ENCODE data around the gene OSBPL3. TPM values are rescaled to one million over a fixed set of nuclear protein-coding genes. Genes with fewer than 3 reads are reported as not detected.

The OSBPL3 gene
- total and polyA plus RNA-seq, 2 donors (not counting 1 experiment from before 2014, with no cell fraction given), result 13.5 to 67.6 TPM

GRCh38 chr7:24816868-24817267 is 163.1 kb downstream of the OSBPL3 start:
- no peak for TF ChIP-seq EZH2 (IDR thresholded peaks at IDR 0.05; ENCODE audit: borderline replicate concordance, insufficient read depth, low read depth, low read length, poor library complexity, severe bottlenecking)
- TF ChIP-seq CTCF (IDR thresholded peaks at IDR 0.05), result no peak
- Mint-ChIP-seq H3K4me1 (peaks cover 23% of the 10 kb centered on the region), H3K4me3 (no peak overlapping the region), H3K27me3 (no peaks in the 10 kb centered on the region), H3K27ac (no peak overlapping the region), H3K9me3 (ENCODE audit: insufficient read depth) (no peaks in the 10 kb centered on the region)
- no peaks in the 10 kb centered on the region for H3K79me2 ChIP-seq (ENCODE audit: control insufficient read depth, insufficient read depth, low read length)
- H3K4me1 ChIP-seq (ENCODE audit: control insufficient read depth in 2 of 2, insufficient read depth in 2 of 2, low read length in 2 of 2), result peaks cover 21 to 22% of the 10 kb centered on the region in 2 donors
- ATAC-seq (ENCODE audit: low read depth), result no peak
- no peak overlapping the region for H3K9ac ChIP-seq (ENCODE audit: low read length)
- H3K36me3 ChIP-seq (replicated peaks in 1 of 2; ENCODE audit: control extremely low read depth in 1 of 2, control insufficient read depth in 1 of 2, extremely low read depth in 1 of 2, insufficient read depth in 2 of 2, low read length in 1 of 2), result peaks cover 0 to 31% of the 10 kb centered on the region in 2 experiments
- H4K20me1 ChIP-seq (ENCODE audit: control insufficient read depth, insufficient read depth, low read length, poor library complexity, severe bottlenecking), result no peaks in the 10 kb centered on the region
- H3K4me2 ChIP-seq (replicated peaks; ENCODE audit: low read depth, low read length, poor library complexity, severe bottlenecking), result no peak overlapping the region
- no peak overlapping the region for H3K27ac ChIP-seq (ENCODE audit: low read length in 2 of 2)
- ChIA-PET CTCF (interaction anchor here (0.5 to 11.7 kb wide), 5 partner anchors 17 to 278 kb away, joined by 3 to 354 read pairs (median 5); no protein-coding TSS in a partner anchor), POLR2A (no interaction called here)
- H2AFZ ChIP-seq (ENCODE audit: insufficient read depth, low read depth, low read length, poor library complexity, severe bottlenecking), result no peak overlapping the region
- no peak overlapping the region for H3K4me3 ChIP-seq (ENCODE audit: control extremely low read depth in 1 of 5, extremely low read depth in 1 of 5, insufficient read depth in 1 of 5, low read depth in 2 of 5, low read length in 4 of 5)
- 97% methylated on average over 3 of the region's 3 CpGs for WGBS (ENCODE audit: insufficient coverage)
- H3K9me3 ChIP-seq (ENCODE audit: control extremely low read depth in 1 of 3, control insufficient read depth in 2 of 3, insufficient read depth in 1 of 3, low read length in 2 of 3), result no peaks in the 10 kb centered on the region
- intact Hi-C loops (cut with micrococcal nuclease), result no loop called here
- no peak for DNase-seq
- H3K27me3 ChIP-seq (replicated peaks in 1 of 4; ENCODE audit: control extremely low read depth in 1 of 4, control insufficient read depth in 3 of 4, insufficient read depth in 4 of 4, low read length in 3 of 4), result no peaks in the 10 kb centered on the region

- peak; percentile 70 for DNase-seq
- peaks cover 0 to 56% of the 10 kb centered on the region in 2 experiments for H3K36me3 ChIP-seq (replicated peaks in 1 of 2; ENCODE audit: control extremely low read depth in 1 of 2, control insufficient read depth in 1 of 2, extremely low read depth in 1 of 2, insufficient read depth in 2 of 2, low read length in 1 of 2)
Observed at GRCh38 chr7:24812305-24812945, 167.6 kb downstream of the OSBPL3 start.

More at GRCh38 chr7:24812305-24812945, 167.6 kb downstream of the OSBPL3 start:
- Histone ChIP-seq H3K27me3 (replicated peaks in 1 of 4; ENCODE audit: control extremely low read depth in 1 of 4, control insufficient read depth in 3 of 4, insufficient read depth in 4 of 4, low read length in 3 of 4) (no peaks in the 10 kb centered on the region), H3K4me1 (ENCODE audit: control insufficient read depth in 2 of 2, insufficient read depth in 2 of 2, low read length in 2 of 2) (no peaks in the 10 kb centered on the region), H3K4me3 (ENCODE audit: control extremely low read depth in 1 of 5, extremely low read depth in 1 of 5, insufficient read depth in 1 of 5, low read depth in 2 of 5, low read length in 4 of 5) (no peak overlapping the region), H3K9me3 (ENCODE audit: control extremely low read depth in 1 of 3, control insufficient read depth in 2 of 3, insufficient read depth in 1 of 3, low read length in 2 of 3) (no peaks in the 10 kb centered on the region), H3K27ac (ENCODE audit: low read length in 2 of 2) (no peak overlapping the region), H4K20me1 (ENCODE audit: control insufficient read depth, insufficient read depth, low read length, poor library complexity, severe bottlenecking) (no peaks in the 10 kb centered on the region), H3K79me2 (ENCODE audit: control insufficient read depth, insufficient read depth, low read length) (no peaks in the 10 kb centered on the region), H3K9ac (ENCODE audit: low read length) (no peak overlapping the region), H3K4me2 (replicated peaks; ENCODE audit: low read depth, low read length, poor library complexity, severe bottlenecking) (no peak overlapping the region), H2AFZ (ENCODE audit: insufficient read depth, low read depth, low read length, poor library complexity, severe bottlenecking) (no peak overlapping the region)
- ChIA-PET CTCF (interaction anchor here (0.6 to 11.7 kb wide), 79 partner anchors 8 to 523 kb away, joined by 3 to 354 read pairs (median 5); partner anchors contain the start of genes CYCS and OSBPL3), POLR2A (interaction anchor here (0.6 kb wide), 1 partner anchor 8 kb away, joined by 3 read pairs; no protein-coding TSS in a partner anchor)
- Mint-ChIP-seq H3K27ac (no peak overlapping the region), H3K4me1 (no peaks in the 10 kb centered on the region), H3K4me3 (no peak overlapping the region), H3K27me3 (no peaks in the 10 kb centered on the region), H3K9me3 (ENCODE audit: insufficient read depth) (no peaks in the 10 kb centered on the region)
- WGBS (ENCODE audit: insufficient coverage), result 79% methylated on average over 2 of the region's 4 CpGs
- intact Hi-C loops (cut with micrococcal nuclease), result loop anchor here (1.0 kb wide), 3 partner anchors 258 to 286 kb away; no protein-coding TSS in a partner anchor
- ATAC-seq (ENCODE audit: low read depth), result peak; percentile 67
- TF ChIP-seq CTCF (IDR thresholded peaks at IDR 0.05), result peak; percentile 96
- no peak for TF ChIP-seq EZH2 (IDR thresholded peaks at IDR 0.05; ENCODE audit: borderline replicate concordance, insufficient read depth, low read depth, low read length, poor library complexity, severe bottlenecking)

Data from B cell (primary cell).